AG09319 (cell line): ENCODE measurements around the gene FRMPD4.

ENCODE experiments used
- DNase-seq: peaks from one replicate; pipeline ENCODE4 v3.0.0-alpha.2; 2010; ENCODE audit warnings: low read depth; ENCODE audit errors: extremely low read depth
- TF ChIP-seq, protein P1 (sequence below): IDR thresholded peaks from 2 replicates; pipeline ENCODE4 v1.5.1; 2011; ENCODE audit warnings: low read depth, mild to moderate bottlenecking, inconsistent platforms, low read length, moderate library complexity

FRMPD4 gene

DNA sequence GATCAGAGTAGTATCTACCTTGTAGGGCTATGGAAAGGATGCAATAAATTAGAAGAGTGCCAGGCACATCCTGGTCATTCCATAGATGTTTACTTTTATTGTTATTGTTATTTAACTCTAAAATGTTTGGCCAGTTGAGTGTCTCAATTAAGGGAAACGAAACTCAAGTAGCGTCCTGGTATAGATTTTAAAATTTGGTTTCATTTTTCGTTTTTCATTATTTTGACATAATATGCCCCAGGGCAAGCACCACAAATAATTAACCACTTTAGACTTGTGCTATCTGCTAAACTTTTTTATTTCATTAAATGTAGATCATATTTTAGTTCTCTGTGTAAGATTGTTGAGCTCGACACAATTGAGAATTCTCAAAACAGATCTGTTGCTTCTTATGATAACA, 473.2 kb downstream of the FRMPD4 start:
- no peak for DNase-seq
- TF ChIP-seq, protein P1, sequence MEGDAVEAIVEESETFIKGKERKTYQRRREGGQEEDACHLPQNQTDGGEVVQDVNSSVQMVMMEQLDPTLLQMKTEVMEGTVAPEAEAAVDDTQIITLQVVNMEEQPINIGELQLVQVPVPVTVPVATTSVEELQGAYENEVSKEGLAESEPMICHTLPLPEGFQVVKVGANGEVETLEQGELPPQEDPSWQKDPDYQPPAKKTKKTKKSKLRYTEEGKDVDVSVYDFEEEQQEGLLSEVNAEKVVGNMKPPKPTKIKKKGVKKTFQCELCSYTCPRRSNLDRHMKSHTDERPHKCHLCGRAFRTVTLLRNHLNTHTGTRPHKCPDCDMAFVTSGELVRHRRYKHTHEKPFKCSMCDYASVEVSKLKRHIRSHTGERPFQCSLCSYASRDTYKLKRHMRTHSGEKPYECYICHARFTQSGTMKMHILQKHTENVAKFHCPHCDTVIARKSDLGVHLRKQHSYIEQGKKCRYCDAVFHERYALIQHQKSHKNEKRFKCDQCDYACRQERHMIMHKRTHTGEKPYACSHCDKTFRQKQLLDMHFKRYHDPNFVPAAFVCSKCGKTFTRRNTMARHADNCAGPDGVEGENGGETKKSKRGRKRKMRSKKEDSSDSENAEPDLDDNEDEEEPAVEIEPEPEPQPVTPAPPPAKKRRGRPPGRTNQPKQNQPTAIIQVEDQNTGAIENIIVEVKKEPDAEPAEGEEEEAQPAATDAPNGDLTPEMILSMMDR, result no peak

DNA sequence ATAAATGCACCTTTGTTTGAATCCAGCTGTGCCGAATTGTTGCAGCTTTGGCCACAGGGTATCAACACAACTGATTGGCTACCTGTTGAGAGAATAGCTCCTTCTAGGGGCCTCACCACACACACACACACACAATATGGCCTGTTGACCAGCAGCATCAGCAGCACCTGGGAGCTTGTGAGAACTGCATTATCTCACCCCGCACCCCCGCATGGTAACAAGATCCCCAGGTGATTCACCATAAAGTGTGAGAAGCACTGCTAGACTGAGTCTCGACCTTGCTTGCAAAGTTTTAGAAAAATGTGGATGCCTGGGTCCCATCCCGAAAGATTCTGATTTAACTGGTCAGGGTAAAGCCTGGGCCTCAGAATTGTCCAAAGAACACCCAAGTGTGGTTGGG, 476.0 kb downstream of the FRMPD4 start:
- TF ChIP-seq, protein P1, result no peak
- no peak for DNase-seq

DNA sequence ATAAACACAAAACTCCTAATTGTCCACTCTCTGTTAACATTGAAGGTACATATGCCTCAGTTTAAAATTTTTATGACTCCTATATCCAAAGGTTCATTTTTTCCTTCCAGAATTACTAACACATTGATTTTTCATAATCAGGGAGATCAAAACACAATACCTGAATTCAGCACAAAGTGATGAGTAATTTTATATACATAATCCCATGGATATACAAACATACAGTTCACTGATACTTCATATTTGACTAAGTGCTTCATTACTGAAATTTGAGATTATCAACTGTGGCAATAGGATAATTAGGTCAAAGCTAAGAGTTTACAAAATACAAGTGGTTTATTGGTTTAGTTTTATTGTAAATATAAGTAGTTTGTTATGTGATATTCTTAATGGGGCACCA, 476.8 kb downstream of the FRMPD4 start:
- TF ChIP-seq, protein P1, result no peak
- DNase-seq, result no peak

DNA sequence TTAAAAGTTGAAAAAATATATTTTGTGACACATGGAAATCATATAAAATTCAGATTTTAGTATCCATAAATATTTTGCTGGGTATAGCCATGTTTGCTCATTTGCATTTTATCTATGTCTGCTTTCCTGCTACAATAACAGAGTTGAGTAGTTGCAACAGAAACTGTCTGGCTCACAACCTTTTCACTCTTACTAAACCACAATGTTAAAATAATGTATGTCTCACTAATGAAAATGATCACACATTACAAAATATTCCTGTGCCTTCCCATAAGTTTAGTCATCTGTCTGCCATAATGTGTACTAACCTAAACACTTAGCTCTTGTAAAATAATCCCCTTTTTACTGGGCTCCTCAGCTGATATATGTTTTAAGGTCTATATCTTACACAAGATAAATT, 479.0 kb downstream of the FRMPD4 start:
- TF ChIP-seq, protein P1, result no peak
- DNase-seq, result no peak

DNA sequence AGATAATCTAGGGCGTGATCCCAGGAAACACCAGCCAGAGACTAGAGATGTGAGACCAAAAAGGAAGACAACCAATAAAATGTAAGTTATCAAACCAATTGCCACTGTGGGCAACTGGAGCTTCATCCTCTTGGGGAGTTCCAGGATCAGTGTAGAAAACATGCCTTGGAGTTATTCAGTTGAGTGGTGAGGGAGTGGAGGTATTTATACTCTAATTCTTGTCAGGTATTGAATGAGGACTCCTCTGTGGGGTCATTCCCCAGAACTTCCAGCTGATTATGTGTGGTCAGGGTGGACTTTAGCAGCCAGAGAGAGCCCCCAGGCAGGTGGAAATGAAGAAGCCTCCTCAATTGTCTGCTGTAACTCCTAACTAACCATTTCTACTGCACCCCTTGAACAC, 509.0 kb downstream of the FRMPD4 start:
- DNase-seq, result no peak

DNA sequence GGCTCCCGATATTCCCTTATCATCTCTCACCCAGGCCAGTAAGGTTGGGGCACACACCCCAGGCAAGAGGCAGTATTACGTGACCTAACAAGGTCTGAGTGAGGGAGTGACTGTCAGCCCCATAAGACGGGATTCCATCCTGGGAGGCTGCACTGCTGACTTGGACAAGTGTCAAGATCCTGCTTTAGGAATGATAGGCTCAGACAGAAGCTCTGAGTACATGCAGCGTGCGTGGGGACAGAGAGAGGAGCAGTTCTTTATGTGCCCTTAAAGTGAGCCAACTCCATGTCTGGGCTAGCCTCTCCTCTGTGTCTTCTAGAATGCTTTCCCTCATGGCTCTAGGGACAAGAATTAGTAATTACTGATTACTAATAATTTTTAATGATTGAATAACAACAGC, 510.7 kb downstream of the FRMPD4 start:
- no peak for DNase-seq
- TF ChIP-seq, protein P1, result no peak

More for the DNA sequence above, 509.0 kb downstream of the FRMPD4 start:
- TF ChIP-seq, protein P1, result no peak

DNA sequence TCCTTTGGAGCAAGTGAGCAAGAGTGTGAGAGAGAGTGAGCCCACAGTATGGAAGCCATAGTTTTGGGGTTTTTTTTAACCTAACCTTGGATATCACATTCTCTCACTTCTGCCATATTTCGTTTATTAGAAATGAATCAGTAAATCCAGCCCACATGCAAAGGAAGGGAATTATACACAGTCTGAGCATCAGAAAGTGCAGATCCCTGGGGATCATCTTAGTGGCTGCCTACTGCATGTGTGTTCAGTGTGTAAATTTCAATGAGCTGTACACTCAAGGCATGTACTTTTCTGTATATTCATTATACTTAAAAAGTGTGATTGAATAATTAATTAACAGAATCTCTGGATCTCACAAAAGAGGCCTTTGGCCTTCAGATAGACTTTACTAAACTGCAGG, 519.2 kb downstream of the FRMPD4 start:
- DNase-seq, result no peak
- TF ChIP-seq, protein P1, result no peak
